Psoas muscle (tissue), 8 donors: ENCODE data around the gene MAP7D1. TPM values are rescaled to one million over a fixed set of nuclear protein-coding genes. Genes with fewer than 3 reads are reported as not detected.
A peak's percentile ranks its signal among the peaks of the same experiment; 100 is the strongest.

ENCODE experiments used
- ATAC-seq, 4 donors: fragments of 200-7000 bp; cut with Tn5 transposase; one replicate each; pipeline ENCODE4 v1.9.1; 2020; ENCODE audit warnings: moderate library complexity in 3 of 4, mild to moderate bottlenecking in 2 of 4
- DNase-seq, 2 donors: peaks; one replicate each; pipeline ENCODE4 v3.0.0-alpha.2; 2020
- H3K27ac ChIP-seq: fragments of 200-600 bp; one replicate; pipeline ENCODE4 v1.8.0; 2022
- H3K27me3 ChIP-seq, 3 donors: fragments of 200-600 bp in 1 of 3; one replicate each; pipeline versions ENCODE4 v1.6.1 to v1.8.0; 2013 to 2022; ENCODE audit warnings: low read length in 2 of 3, mild to moderate bottlenecking in 2 of 3, moderate library complexity in 1 of 3; ENCODE audit not compliant: insufficient read depth in 3 of 3
- H3K36me3 ChIP-seq, 2 donors: fragments of 200-600 bp in 1 of 2; one replicate each; pipeline versions ENCODE4 v1.6.1 to v1.8.0; 2013 to 2022; ENCODE audit warnings: low read depth in 1 of 2, mild to moderate bottlenecking in 1 of 2, moderate library complexity in 1 of 2; ENCODE audit not compliant: insufficient read depth in 1 of 2
- H3K4me1 ChIP-seq: fragments of 200-600 bp; one replicate; pipeline ENCODE4 v1.8.0; 2022
- H3K4me3 ChIP-seq: fragments of 200-600 bp; one replicate; pipeline ENCODE4 v1.8.0; 2022; ENCODE audit warnings: mild to moderate bottlenecking
- H3K9me3 ChIP-seq: fragments of 200-600 bp; one replicate; pipeline ENCODE4 v1.8.0; 2022
- CTCF ChIP-seq: fragments of 200-600 bp; IDR thresholded peaks from one replicate; pipeline ENCODE4 v1.8.0; 2022; ENCODE audit warnings: antibody characterized with exemption
- WGBS, 3 donors: extraction: QIAGEN DNeasy Blood & Tissue Kit; methylation state at CpG; one replicate each; pipeline versions ENCODE4 v1.1.6 to v1.1.7; 2013; 5-methylcytosine and 5-hydroxymethylcytosine counted together
- intact Hi-C, 2 donors: fragments of 100-400 bp; cut with DNase I; formaldehyde crosslinking; loops; one replicate each; pipeline versions ENCODE4 v1.11.0 to v1.14.2; 2022
- polyA plus RNA-seq, 3 donors: library from polyadenylated mRNA; stranded (reverse); fragments of 200-250 nt; gene quantifications; one replicate each; pipeline ENCODE4 v1.2.3, GENCODE V29; 2013
- total RNA-seq, 4 donors: library from RNA; stranded (reverse); fragmentation: NEBNext Ultra II Directional in 2 of 4; extraction: Animal tissue kit (Norgen Biotek cat#: 25700) in 2 of 4; gene quantifications; one replicate each; pipeline versions ENCODE4 v1.2.1 to v1.2.4, GENCODE V29; 2021 to 2023
- donor health status: healthy with polysubstance abuse.
- donor health status: DM: no; HTN: no; CAD: no; lungs with moderate emphysema.
- donor health status: Bipolar disorder and iron deficiency.
- donor health status: healthy.
- donor health status: DM: yes; HTN: yes; CAD: no.
- donor health status: DM: no; HTN: no; CAD: no.
- donor health status: DM: no; HTN: no; CAD: no.
- donor health status: DM: yes; HTN: yes; CAD: no.

The MAP7D1 gene
- total and polyA plus RNA-seq, 7 donors: 117 to 342 (median 212) TPM

- Histone ChIP-seq H3K4me1 (peaks cover 32% of the 10 kb centered on the region), H3K4me3 (no peak overlapping the region), H3K27ac (peak overlapping the region; percentile 82), H3K36me3 (peaks cover 2 to 40% of the 10 kb centered on the region in 2 donors), H3K27me3 (no peaks in the 10 kb centered on the region), H3K9me3 (no peaks in the 10 kb centered on the region)
- intact Hi-C loops: loop anchor here (2.0 to 5.0 kb wide), 2 partner anchors 36 to 38 kb away; no protein-coding TSS in a partner anchor
- no peak for ATAC-seq
- 53 to 60% (median 56%) methylated on average over 6 of the region's 6 CpGs for WGBS, 3 donors
- no peak for TF ChIP-seq CTCF
- DNase-seq: no peak
Observed at GRCh38 chr1:36135330-36135667, 20.7 kb upstream of the MAP7D1 start.

DNA sequence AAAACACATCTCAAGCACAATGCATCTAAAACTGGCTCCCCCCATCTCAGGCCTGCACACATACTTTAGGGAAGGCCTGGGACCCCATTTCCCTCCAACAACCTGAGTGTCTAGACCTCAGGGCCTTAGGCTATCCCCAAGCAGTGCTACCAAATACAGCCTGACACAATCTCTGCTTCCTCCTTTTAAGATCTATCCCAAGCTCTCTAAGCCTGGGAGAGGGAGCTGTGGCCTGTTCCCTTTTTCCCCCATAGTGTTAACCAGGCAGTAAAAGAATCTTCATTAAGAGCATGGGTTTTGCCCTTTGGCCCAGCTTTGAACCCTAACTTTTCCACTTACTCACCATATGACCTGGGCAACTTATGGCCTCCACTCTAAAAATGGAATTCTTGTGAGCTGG is 20.2 kb upstream of the MAP7D1 start:
- peak in 1 of 4 donors; percentile 5 for ATAC-seq
- TF ChIP-seq CTCF: no peak
- H3K9me3 ChIP-seq: no peaks in the 10 kb centered on the region
- H3K4me1 ChIP-seq: peaks cover 37% of the 10 kb centered on the region
- peak overlapping the region; percentile 82 for H3K27ac ChIP-seq
- no peak overlapping the region for H3K4me3 ChIP-seq
- intact Hi-C loops: loop anchor here (2.0 to 5.0 kb wide), 2 partner anchors 37 to 38 kb away; no protein-coding TSS in a partner anchor
- DNase-seq: no peak
- peaks cover 2 to 40% of the 10 kb centered on the region in 2 donors for H3K36me3 ChIP-seq
- H3K27me3 ChIP-seq: no peaks in the 10 kb centered on the region

- no peak for TF ChIP-seq CTCF
- peak in 1 of 2 donors; percentile 54 for DNase-seq
- H3K4me1 ChIP-seq: peaks cover 37% of the 10 kb centered on the region
Observed at GRCh38 chr1:36136535-36136934, 19.4 kb upstream of the MAP7D1 start.

GRCh38 chr1:36137226-36137625 is 18.7 kb upstream of the MAP7D1 start:
- Histone ChIP-seq H3K9me3 (no peaks in the 10 kb centered on the region), H3K27me3 (no peaks in the 10 kb centered on the region), H3K4me3 (no peak overlapping the region), H3K27ac (peak overlapping the region; percentile 82), H3K36me3 (peaks cover 2 to 40% of the 10 kb centered on the region in 2 donors), H3K4me1 (peaks cover 42% of the 10 kb centered on the region)
- ATAC-seq (peak in 1 of 4 donors; percentile 21), DNase-seq (no peak)
- WGBS, 3 donors: 57 to 65% (median 62%) methylated on average over 5 of the region's 5 CpGs
- intact Hi-C loops: loop anchor here in 1 of 2 donors (5.0 kb wide), 1 partner anchor 40 kb away; no protein-coding TSS in a partner anchor
- TF ChIP-seq CTCF: no peak

More at GRCh38 chr1:36136535-36136934, 19.4 kb upstream of the MAP7D1 start:
- 17 to 48% (median 24%) methylated on average over 1 of the region's 1 CpG for WGBS, 3 donors
- intact Hi-C loops: loop anchor here in 1 of 2 donors (5.0 kb wide), 1 partner anchor 39 kb away; no protein-coding TSS in a partner anchor
- Histone ChIP-seq H3K36me3 (peaks cover 2 to 40% of the 10 kb centered on the region in 2 donors), H3K9me3 (no peaks in the 10 kb centered on the region), H3K27ac (peak overlapping the region; percentile 82), H3K4me3 (no peak overlapping the region), H3K27me3 (no peaks in the 10 kb centered on the region)
- ATAC-seq: peak; percentile 85 to 91 (median 89)

DNA sequence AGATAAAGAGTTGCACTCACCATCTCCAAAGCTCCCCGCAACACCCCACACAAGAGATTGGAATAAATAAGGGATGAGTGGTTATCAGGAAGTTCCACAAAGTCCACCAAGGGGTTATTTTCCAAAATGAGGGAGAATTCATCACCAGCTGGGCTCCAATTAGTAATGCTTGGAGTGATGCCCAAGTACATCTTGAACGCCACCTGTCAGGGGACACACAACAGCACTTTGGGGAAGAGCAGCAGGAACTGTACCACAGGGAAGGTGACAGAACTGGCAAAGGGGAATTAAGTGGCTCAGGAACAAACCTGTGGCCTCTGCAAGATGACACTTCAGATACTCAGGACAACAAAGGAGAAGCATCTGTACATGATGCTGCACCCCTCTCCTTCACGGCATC is 18.2 kb upstream of the MAP7D1 start:
- Histone ChIP-seq H3K36me3 (peaks cover 2 to 40% of the 10 kb centered on the region in 2 donors), H3K9me3 (no peaks in the 10 kb centered on the region), H3K27me3 (no peaks in the 10 kb centered on the region), H3K4me1 (peaks cover 47% of the 10 kb centered on the region), H3K27ac (peak overlapping the region; percentile 82), H3K4me3 (no peak overlapping the region)
- ATAC-seq: no peak
- 70 to 85% (median 78%) methylated on average over 3 of the region's 3 CpGs for WGBS, 3 donors
- DNase-seq: no peak
- intact Hi-C loops: loop anchor here in 1 of 2 donors (5.0 kb wide), 1 partner anchor 40 kb away; no protein-coding TSS in a partner anchor
- no peak for TF ChIP-seq CTCF
